Sigmoid colon (tissue), 7 donors: Measurements from ENCODE around the gene C2CD3. TPM values are rescaled to one million over a fixed set of nuclear protein-coding genes. Genes with fewer than 3 reads are reported as not detected.
A peak's percentile ranks its signal among the peaks of the same experiment; 100 is the strongest.

ENCODE experiments used
- DNase-seq: peaks from one replicate; pipeline ENCODE4 v3.0.0-alpha.2; 2019
- H3K27ac ChIP-seq, 4 donors: fragments of 200-600 bp; sonication (generic); one replicate each; pipeline ENCODE4 v1.5.1; 2016 to 2019; ENCODE audit warnings: mild to moderate bottlenecking in 1 of 4
- H3K27me3 ChIP-seq, 3 donors: fragments of 200-600 bp; sonication (generic); one replicate each; pipeline ENCODE4 v1.5.1; 2019; ENCODE audit warnings: mild to moderate bottlenecking in 1 of 3
- H3K36me3 ChIP-seq, 4 donors: fragments of 200-600 bp; sonication (generic); one replicate each; pipeline ENCODE4 v1.5.1; 2016 to 2019
- H3K4me1 ChIP-seq, 4 donors: fragments of 200-600 bp; sonication (generic); one replicate each; pipeline ENCODE4 v1.5.1; 2017 to 2019
- H3K4me3 ChIP-seq, 4 donors: fragments of 200-600 bp; sonication (generic); one replicate each; pipeline ENCODE4 v1.5.1; 2017 to 2019; ENCODE audit warnings: mild to moderate bottlenecking in 2 of 4, moderate library complexity in 1 of 4
- H3K9me3 ChIP-seq, 4 donors: fragments of 200-600 bp in 3 of 4; sonication (generic) in 3 of 4; one replicate each; pipeline versions ENCODE4 v1.5.1 to v1.6.1; 2013 to 2019
- EP300 ChIP-seq, 4 donors: sonication (generic); formaldehyde crosslinking; IDR thresholded peaks; one replicate each; pipeline ENCODE4 v1.6.1; 2017; ENCODE audit warnings: antibody characterized with exemption in 4 of 4
- POLR2A ChIP-seq, 2 donors: fragments of 450-650 bp; IDR thresholded peaks; one replicate each; pipeline ENCODE4 v1.6.1; 2016; ENCODE audit warnings: antibody characterized with exemption in 2 of 2, mild to moderate bottlenecking in 2 of 2, moderate library complexity in 2 of 2
- POLR2AphosphoS5 ChIP-seq, 4 donors: sonication (generic); formaldehyde crosslinking; IDR thresholded peaks; one replicate each; pipeline ENCODE4 v1.6.1; 2017; ENCODE audit warnings: antibody characterized with exemption in 4 of 4
- WGBS, 2 donors: extraction: QIAGEN DNeasy Blood & Tissue Kit; methylation state at CpG; one replicate each; pipeline ENCODE4 v1.1.7; 2013; 5-methylcytosine and 5-hydroxymethylcytosine counted together
- intact Hi-C: fragments of 100-400 bp; cut with DNase I; formaldehyde crosslinking; loops from one replicate; pipeline ENCODE4 v1.15.1; 2023
- polyA plus RNA-seq, 3 donors: library from polyadenylated mRNA; stranded (reverse); fragments of 200-250 nt; gene quantifications; one replicate each; pipeline ENCODE4 v1.2.3, GENCODE V29; 2013
- small RNA-seq, 3 donors: library from RNA; depleted of rRNA; stranded (forward); fragments of <200 nt; gene quantifications; one replicate each; pipeline ENCODE3, GENCODE V24; 2016
- total RNA-seq, 4 donors: library from RNA; depleted of rRNA; stranded (reverse); fragments of >200 nt; gene quantifications; one replicate each; pipeline ENCODE4 v1.1.0, GENCODE V29; 2016
- TF ChIP-seq, protein P1 (sequence below), 4 experiments: fragments of 450-650 bp in 3 of 4; fragments of 200-600 bp in 1 of 4; IDR thresholded peaks; one replicate each; pipeline ENCODE4 v1.5.1; 2016 to 2019; ENCODE audit warnings: antibody characterized with exemption in 4 of 4, mild to moderate bottlenecking in 3 of 4, moderate library complexity in 2 of 4
- donor health status: healthy with polysubstance abuse.
- donor health status: Bipolar disorder and iron deficiency.
- donor health status: healthy.

The C2CD3 gene
- total and polyA plus RNA-seq, 7 donors, result 6.9 to 29.1 (median 17.2) TPM

DNA sequence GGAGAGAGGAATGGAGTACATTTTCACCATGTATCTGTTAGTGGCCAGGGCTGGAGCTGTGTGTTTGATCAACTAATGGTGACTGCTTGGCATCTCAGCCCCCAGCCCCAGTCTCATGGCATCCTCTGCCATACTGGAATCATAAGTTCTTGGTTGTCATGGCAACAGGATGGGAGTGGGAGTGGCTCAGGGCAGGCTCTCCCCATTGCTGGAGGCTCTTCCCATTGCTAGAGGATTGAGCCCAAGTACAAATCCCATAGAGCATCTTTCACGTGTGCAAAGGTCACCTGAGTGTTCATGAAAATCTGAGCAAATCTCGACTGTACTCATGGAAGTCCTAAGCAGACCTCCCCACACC is 205.1 kb downstream of the C2CD3 start:
- WGBS, 2 donors, result 47 to 75% methylated on average over 2 of the region's 2 CpGs
- H3K9me3 ChIP-seq, result no peaks in the 10 kb centered on the region

DNA sequence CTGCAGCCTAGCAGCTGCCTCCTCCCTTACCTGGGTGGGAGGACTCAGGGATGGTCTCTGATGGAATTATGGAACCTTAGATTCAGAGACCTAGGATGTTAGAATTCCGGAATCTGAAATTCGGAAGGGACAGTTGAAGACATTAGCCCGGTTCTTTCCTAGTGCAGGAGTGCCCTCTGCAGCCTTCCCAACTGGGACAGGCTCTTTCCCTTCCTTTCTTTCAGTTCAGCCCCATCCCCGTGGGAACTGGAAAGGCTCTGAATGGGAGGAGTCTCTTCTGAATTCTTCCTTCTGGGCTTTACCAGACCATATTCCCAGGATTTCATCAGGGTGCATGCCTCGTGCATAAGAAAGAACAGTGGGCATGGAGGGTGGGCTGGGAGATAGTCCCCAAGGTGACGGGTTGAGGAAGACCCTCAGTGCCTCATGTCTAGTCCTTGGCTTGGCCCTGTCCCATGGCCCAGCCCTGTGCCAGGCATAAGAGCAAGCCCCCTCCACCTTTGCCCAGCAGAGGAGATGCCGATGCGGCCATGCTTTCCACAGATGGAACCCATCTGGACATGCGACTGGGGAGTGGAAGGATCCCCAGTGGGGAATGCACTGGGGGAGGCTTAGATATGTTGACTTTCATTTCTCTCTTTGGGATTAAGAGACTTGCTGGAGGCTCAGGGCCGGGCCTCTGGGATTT is 205.6 kb downstream of the C2CD3 start:
- TF ChIP-seq EP300 (IDR thresholded peaks at IDR 0.05), result no peak
- TF ChIP-seq POLR2AphosphoS5 (IDR thresholded peaks at IDR 0.05), result no peak
- TF ChIP-seq, protein P1, sequence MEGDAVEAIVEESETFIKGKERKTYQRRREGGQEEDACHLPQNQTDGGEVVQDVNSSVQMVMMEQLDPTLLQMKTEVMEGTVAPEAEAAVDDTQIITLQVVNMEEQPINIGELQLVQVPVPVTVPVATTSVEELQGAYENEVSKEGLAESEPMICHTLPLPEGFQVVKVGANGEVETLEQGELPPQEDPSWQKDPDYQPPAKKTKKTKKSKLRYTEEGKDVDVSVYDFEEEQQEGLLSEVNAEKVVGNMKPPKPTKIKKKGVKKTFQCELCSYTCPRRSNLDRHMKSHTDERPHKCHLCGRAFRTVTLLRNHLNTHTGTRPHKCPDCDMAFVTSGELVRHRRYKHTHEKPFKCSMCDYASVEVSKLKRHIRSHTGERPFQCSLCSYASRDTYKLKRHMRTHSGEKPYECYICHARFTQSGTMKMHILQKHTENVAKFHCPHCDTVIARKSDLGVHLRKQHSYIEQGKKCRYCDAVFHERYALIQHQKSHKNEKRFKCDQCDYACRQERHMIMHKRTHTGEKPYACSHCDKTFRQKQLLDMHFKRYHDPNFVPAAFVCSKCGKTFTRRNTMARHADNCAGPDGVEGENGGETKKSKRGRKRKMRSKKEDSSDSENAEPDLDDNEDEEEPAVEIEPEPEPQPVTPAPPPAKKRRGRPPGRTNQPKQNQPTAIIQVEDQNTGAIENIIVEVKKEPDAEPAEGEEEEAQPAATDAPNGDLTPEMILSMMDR (IDR thresholded peaks at IDR 0.05), result no peak
- no peak for TF ChIP-seq POLR2A (IDR thresholded peaks at IDR 0.05)
- peaks cover 0 to 9% (median 5%) of the 10 kb centered on the region in 4 donors for H3K4me1 ChIP-seq
- no peak for DNase-seq
- no peaks in the 10 kb centered on the region for H3K36me3 ChIP-seq
- H3K27me3 ChIP-seq, result peaks cover 0 to 6% (median 0%) of the 10 kb centered on the region in 3 donors
- intact Hi-C loops, result loop anchor here (10.0 kb wide), 1 partner anchor 130 kb away; no protein-coding TSS in a partner anchor
- no peak overlapping the region for H3K4me3 ChIP-seq
- H3K27ac ChIP-seq, result no peak overlapping the region
- H3K9me3 ChIP-seq, result no peaks in the 10 kb centered on the region
- 71 to 74% methylated on average over 10 of the region's 10 CpGs for WGBS, 2 donors

More for the DNA sequence above, 205.1 kb downstream of the C2CD3 start:
- H3K4me3 ChIP-seq, result no peak overlapping the region
- intact Hi-C loops, result loop anchor here (10.0 kb wide), 1 partner anchor 129 kb away; no protein-coding TSS in a partner anchor
- H3K27ac ChIP-seq, result no peak overlapping the region
- H3K4me1 ChIP-seq, result peaks cover 0 to 9% (median 5%) of the 10 kb centered on the region in 4 donors
- no peaks in the 10 kb centered on the region for H3K36me3 ChIP-seq
- no peak for DNase-seq
- no peak for TF ChIP-seq POLR2A (IDR thresholded peaks at IDR 0.05)
- TF ChIP-seq, protein P1 (IDR thresholded peaks at IDR 0.05), result no peak
- no peak for TF ChIP-seq EP300 (IDR thresholded peaks at IDR 0.05)
- no peak for TF ChIP-seq POLR2AphosphoS5 (IDR thresholded peaks at IDR 0.05)
- peaks cover 0 to 6% (median 0%) of the 10 kb centered on the region in 3 donors for H3K27me3 ChIP-seq

DNA sequence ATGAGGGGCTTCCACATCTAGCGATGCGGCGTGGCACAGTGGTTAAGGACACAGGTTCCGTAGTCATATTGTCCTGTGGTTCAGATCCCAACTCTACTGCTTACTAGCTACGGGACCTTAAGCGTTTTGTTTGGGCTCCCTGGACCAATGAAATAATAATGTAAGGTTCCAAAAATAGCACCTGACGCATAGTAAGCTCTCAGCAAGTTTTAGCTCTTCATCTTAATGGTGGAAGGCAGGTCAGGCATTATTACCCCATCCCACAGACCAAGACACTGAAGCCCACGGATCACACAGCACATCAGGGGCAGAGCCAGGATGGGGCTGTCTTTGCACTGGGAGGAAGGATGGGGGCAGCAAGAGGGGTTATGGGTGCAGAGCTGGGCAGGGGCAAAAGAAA is 206.9 kb downstream of the C2CD3 start:
- intact Hi-C loops, result loop anchor here (1.0 to 10.0 kb wide), 2 partner anchors 54 to 131 kb away; no protein-coding TSS in a partner anchor

More for the DNA sequence above, 206.9 kb downstream of the C2CD3 start:
- Histone ChIP-seq H3K36me3 (no peaks in the 10 kb centered on the region), H3K27ac (no peak overlapping the region), H3K27me3 (peaks cover 0 to 6% (median 0%) of the 10 kb centered on the region in 3 donors), H3K4me3 (no peak overlapping the region), H3K4me1 (peaks cover 0 to 9% (median 5%) of the 10 kb centered on the region in 4 donors), H3K9me3 (no peaks in the 10 kb centered on the region)
- TF ChIP-seq POLR2A (IDR thresholded peaks at IDR 0.05), result no peak
- no peak for TF ChIP-seq POLR2AphosphoS5 (IDR thresholded peaks at IDR 0.05)
- no peak for TF ChIP-seq EP300 (IDR thresholded peaks at IDR 0.05)
- TF ChIP-seq, protein P1 (IDR thresholded peaks at IDR 0.05), result no peak
- peak; percentile 10 for DNase-seq
- 84% methylated on average over 8 of the region's 8 CpGs for WGBS, 2 donors

Small RNAs within 50 kb of the gene (small RNA-seq; reads per million reads assigned to genes)
- 0 reads per million in 3 donors for gene AP002392.1

Other genes starting within 250 kb of the C2CD3 start
- under 1 TPM in 1 of 4 donors, not detected in 3; 0.27 TPM for gene DNAJB13, start 220.0 kb downstream of the C2CD3 start, total RNA-seq
- not detected for gene DNAJB13, start 220.0 kb downstream of the C2CD3 start, polyA plus RNA-seq
- gene UCP2, start 188.2 kb downstream of the C2CD3 start, total RNA-seq, result 10 to 100 TPM; 23.8 to 38.8 (median 27.9) TPM
- gene UCP2, start 188.2 kb downstream of the C2CD3 start, polyA plus RNA-seq, result 100 to 1,000 TPM in 1 of 3 donors, 10 to 100 TPM in 2; 37.2 to 117 (median 52.5) TPM
- 1 to 10 TPM in 2 of 4 donors, under 1 TPM in 2; 0.41 to 2.8 (median 1.0) TPM for gene UCP3, start 161.9 kb downstream of the C2CD3 start, total RNA-seq
- 1 to 10 TPM in 1 of 3 donors, under 1 TPM in 1, not detected in 1; 0.23 to 1.9 TPM for gene UCP3, start 161.9 kb downstream of the C2CD3 start, polyA plus RNA-seq
- gene PPME1, start 287 bp upstream of the C2CD3 start, total RNA-seq, result 10 to 100 TPM; 17.7 to 21.9 (median 19.5) TPM
- 10 to 100 TPM; 10.8 to 22.7 (median 18.7) TPM for gene PPME1, start 287 bp upstream of the C2CD3 start, polyA plus RNA-seq
- gene P4HA3, start 140.6 kb upstream of the C2CD3 start, total RNA-seq, result 10 to 100 TPM in 1 of 4 donors, 1 to 10 TPM in 2, under 1 TPM in 1; 0.82 to 11.9 (median 1.4) TPM
- under 1 TPM in 1 of 3 donors, not detected in 2; 0.29 TPM for gene P4HA3, start 140.6 kb upstream of the C2CD3 start, polyA plus RNA-seq
- gene PGM2L1, start 227.4 kb upstream of the C2CD3 start, total RNA-seq, result 10 to 100 TPM in 1 of 4 donors, 1 to 10 TPM in 3; 7.6 to 13.4 (median 8.9) TPM
- gene PGM2L1, start 227.4 kb upstream of the C2CD3 start, polyA plus RNA-seq, result 1 to 10 TPM; 1.2 to 5.4 (median 2.8) TPM